ENCODE data around the gene ATP11A.

Gene ATP11A

DNA sequence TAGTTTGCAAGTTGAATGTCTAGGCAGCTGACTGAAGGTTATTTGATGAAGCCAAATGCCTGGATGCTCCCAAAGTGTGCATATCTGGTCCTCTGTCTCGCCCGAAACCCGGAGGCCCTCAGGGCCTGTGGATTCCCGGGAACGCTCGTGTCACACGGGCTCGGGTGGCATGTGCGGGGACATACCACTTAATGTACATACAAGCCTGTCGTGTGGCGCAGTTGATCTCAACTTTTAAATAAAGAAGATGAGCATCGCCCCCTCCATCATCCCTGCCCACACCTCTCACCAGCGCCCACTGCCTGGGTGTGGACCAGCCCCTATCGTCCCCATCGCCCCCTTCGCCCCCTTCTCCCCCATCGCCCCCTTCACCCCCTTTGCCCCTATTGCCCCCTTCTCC lies 33.9 kb downstream of the ATP11A start:
- no peak for DNase-seq (ENCODE audit: low read depth, low spot score)

DNA sequence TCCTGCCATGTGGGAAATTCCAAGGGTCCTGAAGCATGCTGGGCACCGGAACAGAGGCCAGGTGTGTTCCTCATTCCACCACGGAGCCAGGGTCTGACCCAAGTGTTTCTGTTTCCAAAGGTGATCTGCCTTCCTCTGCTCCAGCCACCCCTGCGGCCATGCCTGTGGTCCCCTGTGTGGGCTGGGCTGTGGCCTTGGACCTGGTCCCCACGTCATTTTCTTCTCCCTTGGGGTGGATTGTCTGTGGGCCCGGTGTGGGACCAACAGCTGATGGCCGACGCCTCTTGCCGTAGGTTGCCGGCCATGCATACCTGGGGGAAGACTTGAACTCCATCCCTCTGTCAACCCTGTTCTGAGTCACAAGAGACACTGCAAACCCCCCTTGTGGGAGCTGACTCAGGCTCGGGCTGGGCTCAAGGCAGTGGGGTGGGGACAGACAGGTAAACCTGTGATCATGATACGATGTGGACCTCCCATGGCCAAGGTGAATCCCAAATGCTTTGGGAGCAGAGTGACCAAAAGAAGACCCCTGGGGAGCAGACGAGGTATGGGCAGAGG lies 35.0 kb downstream of the ATP11A start:
- DNase-seq (ENCODE audit: low read depth, low spot score): no peak

GRCh38 chr13:112725346-112726015 lies 35.6 kb downstream of the ATP11A start:
- DNase-seq (ENCODE audit: low read depth, low spot score): no peak

DNA sequence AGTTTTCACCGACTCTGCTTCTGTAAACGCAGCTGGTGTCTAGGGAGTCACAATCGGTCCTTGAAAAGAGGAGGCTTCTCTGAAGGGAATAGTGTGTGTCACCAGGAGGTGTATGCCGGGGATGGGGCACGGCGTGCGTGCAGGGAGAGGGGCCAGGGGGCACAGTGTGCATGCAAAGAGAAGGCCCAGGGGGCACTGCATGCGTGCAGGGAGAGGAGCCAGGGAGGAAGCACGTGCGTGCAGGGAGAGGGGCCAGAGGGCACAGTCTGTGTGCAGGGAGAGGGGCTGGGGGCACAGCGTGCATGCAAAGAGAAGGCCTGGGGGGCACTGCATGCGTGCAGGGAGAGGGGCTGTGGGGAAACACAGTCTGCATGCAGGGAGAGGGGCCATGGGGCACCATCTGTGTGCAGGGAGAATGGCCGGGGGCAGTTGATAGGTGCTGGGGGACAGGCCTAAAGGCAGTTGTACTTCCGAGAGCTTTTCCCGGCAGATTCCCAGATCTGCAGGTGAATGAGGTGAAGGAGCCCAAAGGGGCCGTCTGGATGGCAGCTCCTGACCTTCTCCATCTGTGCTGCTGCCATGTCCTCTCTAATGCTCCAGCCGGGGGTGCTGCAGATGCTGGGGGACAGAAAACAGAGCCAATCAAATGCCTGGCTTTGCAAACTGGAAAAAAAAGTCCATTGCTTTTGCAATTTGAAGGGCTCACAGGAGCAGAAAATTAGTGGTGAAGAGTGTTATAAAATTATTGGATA lies 36.4 kb downstream of the ATP11A start:
- DNase-seq (ENCODE audit: low read depth, low spot score): no peak

- DNase-seq (ENCODE audit: low read depth, low spot score): no peak
Measured at GRCh38 chr13:112727581-112727980, 37.7 kb downstream of the ATP11A start.

- DNase-seq (ENCODE audit: low read depth, low spot score): no peak
Measured at GRCh38 chr13:112728375-112729126, 38.7 kb downstream of the ATP11A start.

- DNase-seq (ENCODE audit: low read depth, low spot score): peak; percentile 48
Measured at GRCh38 chr13:112729408-112729807, 39.6 kb downstream of the ATP11A start.

DNA sequence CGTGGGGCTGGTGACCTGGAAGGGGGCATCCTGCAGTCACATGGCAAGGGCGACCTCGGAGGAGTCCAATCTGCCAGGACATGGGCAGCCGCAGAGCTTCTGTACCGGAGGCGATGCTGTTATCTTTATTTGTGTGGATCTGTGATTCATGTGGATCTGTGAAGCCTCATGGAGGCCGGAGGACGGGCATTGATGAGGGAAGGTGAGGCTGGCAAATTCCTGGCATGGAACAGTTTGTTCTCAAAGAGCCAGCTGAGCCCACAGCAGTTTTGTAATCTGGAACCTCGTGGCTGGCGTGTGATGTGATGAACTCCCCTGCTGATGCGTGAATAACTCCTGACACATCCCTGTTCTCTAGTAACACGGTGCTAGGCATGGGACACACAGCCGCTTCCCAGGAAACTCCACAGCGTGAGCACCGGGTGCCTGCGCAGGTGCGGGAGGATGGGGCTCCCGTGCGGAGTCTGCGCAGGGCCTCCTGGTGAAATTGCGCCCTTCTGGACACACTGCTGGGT lies 40.4 kb downstream of the ATP11A start:
- no peak for DNase-seq (ENCODE audit: low read depth, low spot score)

DNA sequence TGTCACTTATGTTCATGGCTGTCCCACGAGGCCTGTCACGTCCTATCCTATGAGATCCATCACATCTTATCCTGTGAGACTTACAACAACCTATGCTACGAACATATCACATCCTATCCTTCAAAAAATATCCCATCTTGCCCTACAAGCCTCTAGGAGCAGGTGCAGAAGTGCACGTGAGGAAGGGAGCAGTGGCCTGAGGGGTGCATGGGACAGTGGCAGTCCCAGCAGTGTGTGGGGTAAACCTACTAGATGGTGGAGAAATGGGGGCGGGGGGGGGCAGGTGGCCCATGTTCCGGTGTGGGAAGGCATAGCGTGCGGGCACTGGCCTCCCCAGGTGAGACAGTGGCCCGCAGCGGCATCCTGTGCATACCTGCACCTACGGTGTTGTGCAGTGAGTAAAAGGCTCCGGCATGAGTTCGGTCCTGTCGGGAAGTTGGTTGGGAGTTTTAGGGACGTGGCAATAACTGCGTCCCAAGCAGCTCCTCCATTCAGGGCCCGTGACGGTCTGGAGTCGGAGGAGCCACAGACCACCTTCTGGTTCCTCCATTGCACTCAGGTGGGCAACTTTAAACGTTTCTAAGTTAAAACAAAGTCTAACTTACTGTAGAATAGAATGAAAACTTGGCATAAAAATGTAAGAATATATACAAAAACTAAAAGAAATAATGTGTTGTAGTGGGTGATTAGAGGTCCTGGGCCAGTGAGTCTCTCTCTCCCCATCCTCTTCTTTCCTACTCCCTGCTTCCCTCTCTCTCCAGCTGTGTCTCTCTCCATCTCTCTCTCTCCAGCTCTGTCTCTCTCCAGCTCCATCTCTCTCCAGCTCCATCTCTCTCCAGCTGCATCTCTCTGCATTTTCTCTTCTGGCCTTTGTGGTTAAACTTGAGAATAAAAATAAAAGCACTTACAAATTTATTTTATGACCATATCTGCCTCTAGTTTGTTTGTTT lies 42.1 kb downstream of the ATP11A start:
- no peak for DNase-seq (ENCODE audit: low read depth, low spot score)

GRCh38 chr13:112732679-112733078 lies 42.8 kb downstream of the ATP11A start:
- DNase-seq (ENCODE audit: low read depth, low spot score): no peak

- DNase-seq (ENCODE audit: low read depth, low spot score): no peak
Measured at GRCh38 chr13:112733112-112733511, 43.3 kb downstream of the ATP11A start.

DNA sequence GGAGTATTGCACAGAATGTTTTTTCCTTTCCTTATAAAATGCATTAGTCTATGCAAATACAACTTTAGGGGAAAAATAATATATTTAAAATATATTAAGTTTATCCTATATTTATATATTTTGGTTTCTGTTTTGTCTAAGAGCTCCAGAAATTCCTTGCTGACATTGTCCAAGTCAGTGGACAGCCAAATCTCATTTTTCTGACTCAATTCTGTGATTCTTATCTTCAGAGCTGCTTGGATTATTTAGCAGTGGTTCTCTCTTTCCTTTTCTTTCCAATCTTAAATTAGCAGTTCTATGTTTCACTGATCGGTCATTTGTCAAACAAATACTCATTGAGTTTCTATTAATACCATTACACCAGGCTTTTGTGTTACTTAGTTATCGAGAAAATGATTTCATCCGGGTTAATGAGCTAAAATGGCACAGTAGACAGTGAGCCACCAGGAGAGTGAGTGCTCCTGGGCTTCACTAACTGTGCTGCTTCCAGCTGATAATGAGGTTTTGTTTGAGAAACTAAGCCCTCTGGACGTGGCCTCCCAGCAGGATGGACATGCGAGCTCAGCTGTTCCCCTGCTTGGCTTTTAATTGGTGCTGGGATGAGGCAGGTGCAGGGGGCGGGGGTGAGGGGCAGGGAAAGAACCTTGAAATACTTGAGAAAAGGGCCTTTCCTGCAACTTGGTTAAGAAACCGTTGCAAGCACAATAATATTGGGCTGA lies 44.0 kb downstream of the ATP11A start:
- DNase-seq (ENCODE audit: low read depth, low spot score): peak; percentile 72

GRCh38 chr13:112734696-112735547 lies 45.1 kb downstream of the ATP11A start:
- DNase-seq (ENCODE audit: low read depth, low spot score): no peak

GRCh38 chr13:112735791-112736190 lies 46.0 kb downstream of the ATP11A start:
- DNase-seq (ENCODE audit: low read depth, low spot score): no peak

DNA sequence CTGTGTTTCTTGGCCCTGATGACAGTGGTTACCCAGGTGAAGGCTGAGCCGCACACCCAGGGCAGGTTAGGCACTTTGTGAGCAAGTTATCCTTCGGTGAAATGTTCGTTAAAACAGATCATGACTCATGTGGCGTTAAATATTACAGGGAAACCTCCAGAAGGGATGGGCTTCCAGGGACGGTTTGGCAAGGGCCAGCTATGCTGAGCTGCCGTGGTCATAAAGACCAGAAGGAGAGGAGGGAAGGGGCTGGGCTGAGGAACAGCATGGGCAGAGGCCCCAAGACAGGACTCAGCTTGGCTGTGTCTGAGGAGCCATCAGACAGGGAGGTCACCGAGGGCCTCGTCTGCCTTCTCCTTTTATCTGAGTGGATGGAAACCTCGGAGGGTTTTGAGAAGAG lies 47.5 kb downstream of the ATP11A start:
- no peak for DNase-seq (ENCODE audit: low read depth, low spot score)

DNA sequence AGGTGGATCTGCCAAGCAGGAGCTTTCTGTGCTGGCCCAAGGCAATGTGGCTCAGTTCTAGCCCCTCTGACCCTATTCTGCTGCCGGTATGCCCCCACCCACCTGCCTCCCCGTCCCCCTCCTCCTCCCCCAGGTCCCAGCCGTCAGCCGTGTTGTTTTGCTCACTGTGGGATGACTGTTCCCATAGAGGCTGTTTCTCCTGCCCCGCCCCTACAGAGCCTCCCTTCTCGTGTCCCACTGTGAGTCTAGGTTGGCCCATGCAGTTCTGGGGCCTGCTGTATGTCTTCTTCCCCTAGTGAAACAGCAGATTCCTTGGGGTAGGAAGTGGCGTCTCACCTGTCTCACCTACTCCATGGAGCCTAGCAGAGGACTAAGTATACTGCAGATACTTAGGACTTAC lies 48.8 kb downstream of the ATP11A start:
- no peak for DNase-seq (ENCODE audit: low read depth, low spot score)

DNA sequence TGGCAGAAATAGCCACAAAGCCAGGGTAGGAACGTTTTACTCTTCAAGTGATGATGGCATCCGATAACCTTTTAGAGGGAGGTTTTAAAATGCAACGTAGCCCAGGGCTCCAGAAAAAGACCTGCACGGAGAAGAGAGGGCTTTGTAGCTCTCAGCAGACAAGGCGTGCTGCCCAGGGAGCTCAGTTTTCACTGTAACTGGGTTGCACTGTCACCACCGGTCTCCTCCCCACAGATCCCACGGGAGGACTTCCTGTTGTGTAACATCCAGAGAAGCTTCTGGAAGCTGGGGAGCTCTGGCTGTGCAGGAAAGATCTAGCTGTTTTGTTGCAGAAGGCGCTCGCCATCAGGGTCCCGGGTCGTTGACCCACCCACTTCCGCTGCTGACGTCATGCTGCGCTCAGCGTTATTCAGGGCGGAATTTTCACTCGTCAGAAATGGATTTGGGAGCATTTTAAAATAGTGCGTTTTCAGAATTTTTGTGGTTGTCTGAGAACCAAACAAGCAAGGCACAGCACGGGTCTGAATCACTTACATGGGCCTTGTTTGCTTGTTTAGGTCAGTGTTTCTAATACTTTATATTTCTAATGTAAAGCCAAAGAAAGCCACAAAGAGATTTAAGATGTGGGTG lies 50.8 kb downstream of the ATP11A start:
- DNase-seq (ENCODE audit: low read depth, low spot score): peak; percentile 74

DNA sequence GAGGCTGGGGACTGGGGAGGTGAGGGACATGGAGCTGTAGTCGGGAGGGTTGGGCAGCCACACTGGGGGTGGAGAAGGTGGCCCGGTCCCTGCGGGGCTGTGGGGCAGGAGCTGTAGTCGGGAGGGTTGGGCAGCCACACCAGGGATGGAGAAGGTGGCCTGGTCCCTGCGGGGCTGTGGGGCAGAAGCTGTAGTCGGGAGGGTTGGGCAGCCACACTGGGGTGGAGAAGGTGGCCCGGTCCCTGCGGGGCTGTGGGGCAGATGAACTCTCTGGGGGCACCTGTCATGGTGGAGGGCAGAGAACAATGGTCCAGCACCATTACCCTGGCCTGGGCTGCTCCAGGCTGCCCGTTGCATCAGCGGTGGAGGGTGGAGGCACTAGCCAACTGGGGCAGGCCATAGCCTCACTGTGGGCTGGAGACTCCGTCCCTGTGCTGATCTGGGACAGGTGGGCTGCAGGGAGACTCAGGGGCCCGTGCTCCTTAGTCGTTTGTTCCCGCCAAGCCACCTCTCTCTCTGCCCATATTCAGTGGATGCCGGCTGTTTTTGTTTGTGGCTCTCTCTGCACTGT lies 51.4 kb downstream of the ATP11A start:
- DNase-seq (ENCODE audit: low read depth, low spot score): no peak

Measured in ELF-1 (cell line).